Esophagus (tissue), 2 donors: ENCODE measurements around the gene FAM200C. TPM values are rescaled to one million over a fixed set of nuclear protein-coding genes. Genes with fewer than 3 reads are reported as not detected.
"Not testable (repeated sequence)": the region's sequence is repeated elsewhere in the genome, so short reads cannot be mapped to it uniquely, and the experiment has no call there.

Experiments used
- H3K27ac ChIP-seq, 2 donors: one replicate each; pipeline ENCODE4 v1.5.1; 2013; ENCODE audit warnings: low read depth in 2 of 2, mild to moderate bottlenecking in 2 of 2, inconsistent platforms in 1 of 2, low read length in 1 of 2, moderate library complexity in 1 of 2
- H3K27me3 ChIP-seq, 2 donors: one replicate each; pipeline ENCODE4 v1.6.1; 2013; ENCODE audit warnings: low read length in 2 of 2, control low read depth in 1 of 2, mild to moderate bottlenecking in 1 of 2; ENCODE audit not compliant: insufficient read depth in 2 of 2, control insufficient read depth in 1 of 2
- H3K36me3 ChIP-seq, 2 donors: one replicate each; pipeline ENCODE4 v1.6.1; 2013; ENCODE audit warnings: low read length in 1 of 2; ENCODE audit not compliant: control insufficient read depth in 2 of 2, insufficient read depth in 2 of 2
- H3K4me1 ChIP-seq, 2 donors: one replicate each; pipeline ENCODE4 v1.6.1; 2013; ENCODE audit warnings: low read length in 1 of 2; ENCODE audit not compliant: control insufficient read depth in 2 of 2, insufficient read depth in 2 of 2
- H3K4me3 ChIP-seq, 2 donors: one replicate each; pipeline ENCODE4 v1.5.1; 2013; ENCODE audit warnings: low read length in 2 of 2, mild to moderate bottlenecking in 2 of 2, low read depth in 1 of 2, moderate library complexity in 1 of 2
- H3K9me3 ChIP-seq, 2 donors: one replicate each; pipeline ENCODE4 v1.6.1; 2013; ENCODE audit warnings: mild to moderate bottlenecking in 2 of 2, low read depth in 1 of 2, low read length in 1 of 2, moderate library complexity in 1 of 2; ENCODE audit not compliant: control insufficient read depth in 2 of 2, insufficient read depth in 1 of 2
- WGBS, 2 donors: extraction: QIAGEN DNeasy Blood & Tissue Kit; methylation state at CpG; one replicate each; pipeline ENCODE4 v1.1.7; 2013; 5-methylcytosine and 5-hydroxymethylcytosine counted together
- polyA plus RNA-seq, 2 donors: library from polyadenylated mRNA; stranded (reverse); fragments of 200-250 nt; gene quantifications; one replicate each; pipeline ENCODE4 v1.2.3, GENCODE V29; 2013
- donor health status: healthy with polysubstance abuse.
- donor health status: Bipolar disorder and iron deficiency.

FAM200C gene
- polyA plus RNA-seq, 2 donors: 0.93 to 1.9 TPM

- H3K27me3 ChIP-seq: no peaks in the 10 kb centered on the region
- WGBS, 2 donors: 4 to 5% methylated on average over 18 of the region's 18 CpGs
- H3K4me3 ChIP-seq: peak overlapping the region in 1 of 2 donors; percentile 44
- H3K36me3 ChIP-seq: no peaks in the 10 kb centered on the region
- no peaks in the 10 kb centered on the region for H3K9me3 ChIP-seq
- peak overlapping the region in 1 of 2 donors; percentile 41 for H3K27ac ChIP-seq
- peaks cover 1 to 4% of the 10 kb centered on the region in 2 donors for H3K4me1 ChIP-seq
Observed at GRCh38 chr5:160438316-160439204, 38.7 kb upstream of the FAM200C start.

GRCh38 chr5:160437271-160437670 is 37.4 kb upstream of the FAM200C start:
- H3K36me3 ChIP-seq: no peaks in the 10 kb centered on the region
- no peak overlapping the region for H3K27ac ChIP-seq
- H3K27me3 ChIP-seq: no peaks in the 10 kb centered on the region
- peaks cover 5 to 7% of the 10 kb centered on the region in 2 donors for H3K4me1 ChIP-seq
- H3K4me3 ChIP-seq: no peak overlapping the region
- H3K9me3 ChIP-seq: no peaks in the 10 kb centered on the region

- 51 to 56% methylated on average over 6 of the region's 6 CpGs for WGBS, 2 donors
- H3K4me3 ChIP-seq, H3K27ac ChIP-seq, H3K4me1 ChIP-seq, H3K27me3 ChIP-seq, H3K36me3 ChIP-seq, H3K9me3 ChIP-seq: not testable (repeated sequence)
Observed at GRCh38 chr5:160436661-160437060, 36.8 kb upstream of the FAM200C start.

- Histone ChIP-seq H3K36me3 (no peaks in the 10 kb centered on the region), H3K4me3 (no peak overlapping the region), H3K27me3 (no peaks in the 10 kb centered on the region), H3K9me3 (no peaks in the 10 kb centered on the region), H3K4me1 (peaks cover 5 to 7% of the 10 kb centered on the region in 2 donors), H3K27ac (no peak overlapping the region)
- 87 to 94% methylated on average over 4 of the region's 4 CpGs for WGBS, 2 donors
Observed at GRCh38 chr5:160436017-160436416, 36.2 kb upstream of the FAM200C start.

- H3K9me3 ChIP-seq: no peaks in the 10 kb centered on the region
- WGBS, 2 donors: 76 to 83% methylated on average over 1 of the region's 1 CpG
Observed at GRCh38 chr5:160435532-160435931, 35.7 kb upstream of the FAM200C start.

GRCh38 chr5:160434022-160434531 is 34.2 kb upstream of the FAM200C start:
- 47 to 53% methylated on average over 9 of the region's 9 CpGs for WGBS, 2 donors
- Histone ChIP-seq H3K27me3 (no peaks in the 10 kb centered on the region), H3K4me1 (peaks cover 5 to 7% of the 10 kb centered on the region in 2 donors), H3K9me3 (no peaks in the 10 kb centered on the region), H3K4me3 (no peak overlapping the region), H3K27ac (no peak overlapping the region), H3K36me3 (no peaks in the 10 kb centered on the region)

More at GRCh38 chr5:160435532-160435931, 35.7 kb upstream of the FAM200C start:
- H3K27me3 ChIP-seq: no peaks in the 10 kb centered on the region
- no peak overlapping the region for H3K4me3 ChIP-seq
- H3K4me1 ChIP-seq: peaks cover 5 to 7% of the 10 kb centered on the region in 2 donors
- H3K27ac ChIP-seq: no peak overlapping the region
- H3K36me3 ChIP-seq: no peaks in the 10 kb centered on the region

- Histone ChIP-seq H3K9me3 (no peaks in the 10 kb centered on the region), H3K4me3 (no peak overlapping the region), H3K4me1 (peaks cover 2 to 7% of the 10 kb centered on the region in 2 donors), H3K27me3 (no peaks in the 10 kb centered on the region), H3K36me3 (no peaks in the 10 kb centered on the region), H3K27ac (no peak overlapping the region)
- WGBS, 2 donors: 88 to 93% methylated on average over 7 of the region's 7 CpGs
Observed at GRCh38 chr5:160432787-160433186, 32.9 kb upstream of the FAM200C start.

GRCh38 chr5:160432196-160432595 is 32.3 kb upstream of the FAM200C start:
- Histone ChIP-seq H3K27ac (no peak overlapping the region), H3K4me3 (no peak overlapping the region), H3K27me3 (no peaks in the 10 kb centered on the region), H3K4me1 (peaks cover 2 to 7% of the 10 kb centered on the region in 2 donors), H3K9me3 (no peaks in the 10 kb centered on the region), H3K36me3 (peaks cover 0 to 5% of the 10 kb centered on the region in 2 donors)
- WGBS, 2 donors: 93 to 94% methylated on average over 4 of the region's 4 CpGs

- 95 to 99% methylated on average over 4 of the region's 4 CpGs for WGBS, 2 donors
- no peaks in the 10 kb centered on the region for H3K27me3 ChIP-seq
- no peak overlapping the region for H3K27ac ChIP-seq
- no peak overlapping the region for H3K4me3 ChIP-seq
- H3K36me3 ChIP-seq: peaks cover 0 to 5% of the 10 kb centered on the region in 2 donors
- no peaks in the 10 kb centered on the region for H3K4me1 ChIP-seq
- H3K9me3 ChIP-seq: no peaks in the 10 kb centered on the region
Observed at GRCh38 chr5:160427607-160428006, 27.8 kb upstream of the FAM200C start.
